Stimulated activated CD4-positive, alpha-beta T cell treated with anti-CD3 and anti-CD28 coated beads, Interleukin-1b, Interleukin-23, amount 100 ng/mL, for 24 hours (primary cell): ENCODE measurements around the gene C3orf22.
"Not testable (repeated sequence)": the region's sequence is repeated elsewhere in the genome, so short reads cannot be mapped to it uniquely, and the experiment has no call there.

Experiments
- DNase-seq, 4 experiments: peaks; one replicate each; pipeline ENCODE4 v3.0.0-alpha.2; 2020; ENCODE audit warnings: low read depth in 4 of 4, low spot score in 1 of 4

Gene C3orf22

DNA sequence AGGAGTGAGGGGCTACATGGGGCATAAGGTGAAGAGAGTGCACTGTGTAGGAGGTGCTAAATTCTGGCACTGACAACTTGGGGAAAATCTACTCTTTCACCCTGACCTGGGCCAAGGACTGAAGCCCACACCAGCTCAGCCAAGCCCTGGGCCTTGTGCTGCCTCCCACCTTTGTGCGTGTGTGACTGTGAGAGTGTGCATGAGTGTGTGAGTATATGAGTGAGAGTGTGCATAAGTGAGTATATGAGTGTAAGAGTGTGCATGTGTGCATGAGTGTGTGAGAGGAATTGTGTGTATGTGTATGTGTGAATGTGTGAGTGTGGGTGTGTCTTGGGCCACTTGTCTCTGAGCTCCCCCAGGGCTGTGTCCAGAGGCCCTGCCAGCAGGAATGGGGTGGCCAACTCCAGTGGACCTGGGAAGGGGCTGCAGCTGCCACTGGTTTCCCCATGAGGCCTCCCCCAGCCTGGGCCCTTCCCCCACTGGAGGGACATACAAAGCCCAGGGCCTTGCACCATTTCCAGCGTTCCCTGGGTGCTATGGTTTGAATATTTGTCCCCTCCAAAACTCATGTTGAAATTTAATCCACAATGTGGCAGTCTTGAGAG lies 15.2 kb downstream of the C3orf22 start:
- DNase-seq = no peak

DNA sequence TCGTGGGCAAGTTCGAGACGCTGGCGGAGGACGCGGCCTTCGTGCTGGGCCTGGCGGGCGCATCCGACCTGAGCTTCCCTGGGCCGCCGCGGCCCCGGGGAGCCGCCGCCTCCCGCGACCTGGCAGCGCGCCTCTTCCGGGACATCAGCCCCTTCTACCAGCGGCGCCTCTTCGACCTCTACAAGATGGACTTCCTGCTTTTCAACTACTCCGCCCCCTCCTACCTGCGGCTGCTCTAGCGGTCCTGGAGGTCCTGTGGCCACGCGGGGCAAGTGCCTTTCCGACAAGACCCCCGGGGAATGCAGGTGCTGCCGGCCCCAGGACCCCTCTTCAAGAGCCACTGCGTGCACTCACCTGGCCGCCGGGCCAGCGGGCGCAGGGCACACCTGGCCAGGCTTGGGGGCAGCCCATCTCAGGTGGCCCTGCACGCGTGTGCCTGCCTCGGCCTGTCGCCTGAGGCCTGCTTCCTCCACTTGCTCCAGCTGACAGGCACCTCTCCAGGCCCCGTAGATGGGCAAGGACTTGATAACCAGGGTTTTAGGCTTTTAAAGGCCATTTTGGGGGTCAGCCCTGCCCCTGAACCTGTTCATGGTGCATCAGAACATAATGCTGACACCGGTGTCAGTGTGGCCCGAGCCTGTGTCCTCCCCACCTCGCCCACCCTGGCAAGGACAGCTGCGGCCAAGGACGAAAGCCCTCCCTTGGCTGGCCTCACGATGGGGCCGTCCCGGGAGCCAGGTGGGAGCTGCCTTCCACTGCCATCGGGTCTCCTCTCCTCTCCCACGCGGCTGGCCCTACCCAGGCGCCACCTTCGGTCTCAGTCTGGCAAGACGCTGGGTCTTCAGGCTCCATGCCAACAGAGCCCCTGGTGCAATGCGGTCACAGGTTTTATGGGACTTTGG lies 16.1 kb downstream of the C3orf22 start:
- no peak for DNase-seq

DNA sequence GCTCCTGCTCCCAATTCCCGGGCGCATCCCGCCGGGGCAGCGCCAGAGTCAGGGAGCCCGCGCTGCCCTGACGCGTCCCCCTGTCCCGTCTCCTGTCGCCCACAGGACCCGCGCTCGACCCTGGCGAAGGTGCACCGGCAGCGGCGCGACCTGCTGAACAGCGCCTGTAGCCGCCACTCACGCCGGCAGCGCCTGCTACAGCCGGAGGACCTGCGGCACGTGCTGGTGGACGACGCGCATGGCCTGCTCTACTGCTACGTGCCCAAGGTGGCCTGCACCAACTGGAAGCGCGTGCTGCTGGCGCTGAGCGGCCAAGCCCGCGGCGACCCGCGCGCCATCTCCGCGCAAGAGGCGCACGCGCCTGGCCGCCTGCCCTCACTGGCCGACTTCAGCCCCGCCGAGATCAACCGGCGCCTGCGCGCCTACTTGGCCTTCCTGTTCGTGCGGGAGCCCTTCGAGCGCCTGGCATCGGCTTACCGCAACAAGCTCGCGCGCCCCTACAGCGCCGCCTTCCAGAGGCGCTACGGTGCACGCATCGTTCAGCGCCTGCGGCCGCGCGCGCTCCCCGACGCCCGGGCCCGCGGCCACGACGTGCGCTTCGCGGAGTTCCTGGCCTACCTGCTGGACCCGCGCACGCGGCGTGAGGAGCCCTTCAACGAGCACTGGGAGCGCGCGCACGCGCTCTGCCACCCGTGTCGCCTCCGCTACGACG lies 16.9 kb downstream of the C3orf22 start:
- no peak for DNase-seq

DNA sequence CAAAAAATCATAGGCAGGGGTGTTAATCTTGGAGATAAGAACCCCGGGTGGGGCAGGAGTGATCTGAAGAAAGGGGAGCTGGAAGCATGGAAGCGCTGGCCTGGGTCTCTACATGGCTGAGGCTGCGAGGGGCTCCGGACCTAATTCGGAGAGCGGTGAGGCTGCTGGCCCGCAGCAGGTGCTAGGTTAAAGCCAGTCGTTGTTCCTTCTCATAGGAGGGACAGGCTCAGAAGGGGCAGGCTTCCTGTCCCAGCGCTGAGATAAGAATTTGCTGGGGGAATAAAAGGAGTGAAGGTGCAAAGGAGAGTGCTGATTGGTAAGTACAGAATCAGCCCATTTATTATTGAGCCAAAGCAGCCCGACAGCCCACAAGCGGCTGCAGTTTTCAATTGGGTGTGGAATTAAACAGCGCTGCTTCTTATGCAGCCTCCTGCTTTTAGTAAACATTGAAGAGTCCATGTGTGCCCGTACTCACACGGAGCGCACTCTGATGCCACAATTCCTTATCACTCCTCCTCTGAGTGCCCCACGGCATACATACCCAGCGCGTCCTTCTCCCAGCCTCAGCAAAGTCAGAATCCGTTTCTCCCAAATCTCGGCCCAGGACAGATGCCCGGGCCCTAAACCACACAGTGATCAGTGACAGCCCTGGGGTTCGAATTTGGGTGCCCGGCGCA lies 17.6 kb downstream of the C3orf22 start:
- DNase-seq = no peak

DNA sequence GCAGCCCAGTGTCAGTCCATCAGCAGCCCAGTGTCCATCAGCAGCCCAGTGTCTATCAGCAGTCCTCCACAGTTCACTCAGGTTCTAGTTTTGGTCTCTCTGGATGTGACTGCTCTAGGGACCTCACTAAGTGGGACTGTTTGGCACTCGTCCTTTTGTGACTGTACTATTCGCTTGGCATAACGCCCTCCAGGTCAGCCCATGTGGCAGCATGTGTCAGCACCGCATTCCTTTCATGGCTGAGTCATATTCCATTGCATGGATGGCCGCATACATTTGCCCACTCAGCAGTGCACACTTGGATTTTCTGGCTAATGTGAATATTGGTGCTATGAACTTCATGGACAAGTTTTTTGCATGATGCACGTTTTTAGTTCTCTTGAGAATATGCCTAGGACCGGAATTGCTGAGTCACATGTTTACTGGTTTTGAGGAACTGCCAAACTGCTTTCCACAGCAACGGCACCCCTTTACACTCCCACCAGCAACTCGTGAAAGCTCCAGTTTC lies 18.3 kb downstream of the C3orf22 start:
- DNase-seq = no peak

DNA sequence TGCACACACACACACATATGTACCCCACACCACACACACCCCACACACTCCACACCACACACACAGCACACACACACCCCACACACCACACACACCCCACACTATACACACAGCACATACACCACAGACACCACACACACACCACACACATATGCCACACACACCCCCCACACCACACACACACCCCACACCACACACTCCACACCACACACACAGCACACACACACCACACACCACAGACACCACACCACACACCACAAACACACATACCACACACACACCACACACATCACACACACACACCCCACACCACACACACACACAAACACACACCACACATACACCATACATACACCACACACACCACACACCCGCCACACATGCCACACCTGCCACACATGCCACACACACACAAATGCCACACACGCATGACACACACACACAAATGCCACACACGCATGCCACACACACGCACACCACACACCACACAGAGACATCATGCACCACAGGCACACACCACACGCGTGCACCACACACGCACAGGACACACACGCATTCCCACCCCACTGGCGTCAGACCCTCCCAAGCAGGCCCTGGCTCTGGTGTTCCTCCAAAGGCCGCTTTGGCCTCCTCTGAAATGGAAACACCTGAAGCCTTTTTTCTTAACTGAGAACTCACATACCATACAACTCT lies 19.0 kb downstream of the C3orf22 start:
- no peak for DNase-seq

DNA sequence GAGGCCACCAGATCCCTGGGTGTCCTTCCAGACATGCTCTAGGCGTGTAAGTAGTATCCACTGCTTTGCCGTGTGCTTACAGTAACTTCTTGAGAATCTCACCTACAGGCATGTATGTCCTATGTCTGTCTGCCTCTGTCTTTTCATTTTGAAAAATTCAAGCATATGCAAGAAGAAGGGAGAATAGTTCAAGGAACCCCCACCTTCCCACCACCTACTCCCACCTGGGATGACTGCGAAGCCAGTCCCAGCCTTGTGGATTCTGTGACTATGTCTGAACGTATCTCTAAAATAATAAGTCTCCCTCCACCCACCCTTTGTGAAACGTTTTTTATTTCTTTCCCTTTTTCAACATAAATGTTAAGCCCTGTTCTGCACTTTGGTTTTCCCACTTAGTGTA lies 19.8 kb downstream of the C3orf22 start:
- no peak for DNase-seq

DNA sequence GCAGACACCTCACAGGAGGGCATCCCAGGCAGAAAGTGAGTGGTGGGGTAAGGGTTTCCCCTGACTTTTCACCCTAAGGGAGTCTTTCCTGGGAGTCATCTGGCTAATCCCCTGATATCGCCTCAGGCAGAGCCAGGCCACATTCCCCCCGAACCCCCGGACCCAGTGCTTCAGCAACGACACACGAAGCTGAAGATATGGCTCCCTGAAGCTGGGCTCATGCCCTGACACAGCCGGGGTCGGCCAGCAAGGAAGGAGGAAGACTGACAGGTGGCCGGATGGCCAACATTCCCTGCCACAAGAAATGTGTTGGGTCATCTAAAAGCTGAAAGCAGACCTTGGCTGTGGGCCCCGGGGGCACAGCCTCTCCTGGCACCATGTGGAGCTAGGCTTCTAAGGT lies 20.4 kb downstream of the C3orf22 start:
- no peak for DNase-seq

DNA sequence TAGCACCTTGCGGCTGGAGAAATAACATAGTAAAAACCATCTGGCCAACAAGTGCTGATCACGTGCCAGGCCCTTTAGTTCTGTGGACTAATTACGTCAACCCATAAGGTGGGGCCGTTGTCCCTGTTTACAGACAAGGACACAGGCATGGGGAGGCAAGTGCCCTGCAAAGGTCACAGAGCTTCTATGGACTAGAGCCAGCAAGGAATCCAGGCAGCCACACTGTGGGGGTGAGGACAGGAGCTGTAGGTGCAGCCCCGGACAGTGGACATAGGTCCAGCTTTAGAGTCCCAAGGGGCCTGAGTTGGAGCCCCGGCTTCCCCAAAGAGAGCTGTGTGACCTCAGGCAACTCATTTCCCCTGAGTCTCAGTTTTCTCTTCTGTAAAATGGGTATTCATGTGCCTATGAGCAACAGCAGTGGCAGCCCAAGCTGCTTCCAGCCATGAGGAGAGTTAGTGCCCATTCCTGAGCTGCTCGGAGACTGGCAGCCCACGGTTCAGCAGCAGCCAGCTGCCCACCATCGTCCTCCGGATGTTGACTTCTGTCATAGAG lies 20.9 kb downstream of the C3orf22 start:
- DNase-seq = no peak

DNA sequence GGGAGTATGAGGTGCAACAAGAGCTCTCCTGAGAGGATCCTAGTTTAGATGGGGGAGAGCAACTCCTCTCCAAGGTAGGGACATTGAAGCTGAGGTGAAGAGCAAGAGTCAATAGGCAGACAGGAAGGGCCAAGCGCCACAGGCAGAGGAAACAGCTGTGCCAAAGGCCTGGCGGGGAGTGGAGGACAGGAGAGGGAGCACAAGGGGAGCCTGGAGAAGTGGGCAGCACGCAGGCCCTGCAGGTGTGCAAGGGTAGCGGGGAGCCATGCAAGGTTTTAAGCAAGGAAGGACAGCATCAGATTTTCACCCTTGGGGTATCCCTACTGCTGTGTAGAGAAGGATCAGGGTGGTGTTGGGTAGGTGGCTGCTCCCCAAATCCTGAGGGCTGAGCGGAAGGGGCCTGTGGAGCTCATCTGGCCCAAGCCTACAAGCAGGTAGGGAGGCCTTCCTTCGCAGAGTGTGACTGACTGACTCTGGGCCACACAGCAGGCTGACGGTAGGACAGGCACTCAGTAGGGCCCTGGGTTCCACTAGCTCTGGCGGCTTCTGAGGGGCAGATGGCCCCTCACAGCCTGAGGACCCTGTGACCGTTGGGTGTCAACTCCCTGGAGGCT lies 21.5 kb downstream of the C3orf22 start:
- no peak for DNase-seq

DNA sequence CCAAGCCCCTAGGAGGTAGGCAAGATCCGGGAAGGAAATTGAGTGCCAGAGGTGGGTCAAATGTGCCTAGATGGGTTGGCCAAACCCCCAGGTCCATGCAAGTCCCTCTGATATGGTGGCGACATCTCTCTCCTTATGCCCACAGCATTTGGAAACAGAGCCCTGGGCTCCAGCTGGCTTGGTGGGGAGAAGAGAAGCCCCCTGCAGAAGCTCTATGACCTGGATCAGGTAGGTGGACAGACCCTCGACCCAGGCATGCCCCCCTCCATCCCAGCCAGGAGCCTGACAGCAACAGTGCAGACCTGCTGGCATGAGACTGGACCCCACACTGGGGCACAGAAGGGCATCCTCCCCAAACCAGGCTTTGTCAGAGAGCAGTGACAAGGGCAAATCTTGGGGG lies 22.6 kb downstream of the C3orf22 start:
- no peak for DNase-seq

DNA sequence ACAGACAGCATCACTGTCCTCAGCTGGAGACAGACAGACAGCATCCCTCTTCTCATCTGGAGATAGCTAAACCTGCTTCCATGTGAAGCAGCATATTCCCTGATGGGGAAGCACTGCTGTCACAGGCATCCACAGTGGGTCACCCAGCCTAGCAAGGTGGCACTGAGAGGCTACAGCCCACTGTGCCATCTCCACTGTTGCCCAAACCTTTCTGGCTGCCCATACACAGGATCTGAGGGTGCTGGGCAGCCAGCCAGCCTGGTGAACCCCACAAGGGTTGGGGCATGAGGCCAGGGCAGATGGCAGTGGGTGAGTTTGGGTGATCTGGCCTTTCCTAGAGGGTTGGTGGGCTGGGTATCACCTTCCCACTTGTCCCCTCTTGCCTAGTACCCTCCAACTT lies 23.1 kb downstream of the C3orf22 start:
- no peak for DNase-seq

DNA sequence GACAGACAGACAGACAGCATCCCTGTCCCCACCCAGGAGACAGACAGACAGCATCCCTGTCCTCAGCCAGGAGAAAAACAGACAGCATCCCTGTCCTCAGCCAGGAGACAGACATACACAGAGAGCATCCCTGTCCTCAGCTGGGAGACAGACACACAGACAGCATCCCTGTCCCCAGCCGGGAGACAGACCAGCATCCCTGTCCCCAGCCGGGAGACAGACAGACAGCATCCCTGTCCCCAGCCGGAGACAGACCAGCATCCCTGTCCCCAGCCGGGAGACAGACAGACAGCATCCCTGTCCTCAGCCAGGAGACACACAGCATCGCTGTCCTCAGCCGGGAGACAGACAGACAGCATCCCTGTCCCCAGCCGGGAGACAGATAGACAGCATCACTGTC lies 24.0 kb downstream of the C3orf22 start:
- not testable (repeated sequence) for DNase-seq

DNA sequence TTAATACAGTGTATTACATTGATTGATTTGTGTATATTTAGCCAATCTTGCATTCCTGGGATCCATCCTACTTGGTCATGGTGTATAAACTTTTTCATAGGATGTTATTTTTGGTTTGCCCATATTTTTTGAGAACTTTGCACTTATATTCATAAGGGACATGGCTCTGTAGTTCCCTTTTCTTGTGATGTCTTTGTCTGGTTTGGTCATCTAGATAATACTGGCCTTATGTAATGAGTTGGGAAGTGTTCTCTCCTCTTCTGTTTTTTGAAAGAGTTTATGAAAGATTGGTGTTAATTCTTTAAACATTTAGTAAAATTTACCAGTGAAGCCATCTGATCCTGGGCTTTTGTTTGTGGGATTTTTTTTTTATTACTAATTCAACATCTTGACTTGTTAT lies 25.2 kb downstream of the C3orf22 start:
- DNase-seq = no peak

DNA sequence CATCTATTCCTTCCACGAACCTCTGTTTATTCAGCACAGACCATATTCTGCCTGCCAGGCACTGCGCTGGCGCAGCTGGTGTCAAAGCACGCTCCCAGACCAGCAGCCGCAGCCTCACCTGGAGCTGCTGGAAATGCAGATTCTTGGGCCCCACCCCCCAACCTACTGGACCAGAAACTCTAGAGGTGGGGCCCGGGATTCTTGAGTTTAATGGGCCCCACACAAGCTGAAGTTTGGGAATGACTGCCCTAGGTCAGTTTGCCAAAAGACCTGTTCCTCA lies 27.7 kb downstream of the C3orf22 start:
- no peak for DNase-seq

DNA sequence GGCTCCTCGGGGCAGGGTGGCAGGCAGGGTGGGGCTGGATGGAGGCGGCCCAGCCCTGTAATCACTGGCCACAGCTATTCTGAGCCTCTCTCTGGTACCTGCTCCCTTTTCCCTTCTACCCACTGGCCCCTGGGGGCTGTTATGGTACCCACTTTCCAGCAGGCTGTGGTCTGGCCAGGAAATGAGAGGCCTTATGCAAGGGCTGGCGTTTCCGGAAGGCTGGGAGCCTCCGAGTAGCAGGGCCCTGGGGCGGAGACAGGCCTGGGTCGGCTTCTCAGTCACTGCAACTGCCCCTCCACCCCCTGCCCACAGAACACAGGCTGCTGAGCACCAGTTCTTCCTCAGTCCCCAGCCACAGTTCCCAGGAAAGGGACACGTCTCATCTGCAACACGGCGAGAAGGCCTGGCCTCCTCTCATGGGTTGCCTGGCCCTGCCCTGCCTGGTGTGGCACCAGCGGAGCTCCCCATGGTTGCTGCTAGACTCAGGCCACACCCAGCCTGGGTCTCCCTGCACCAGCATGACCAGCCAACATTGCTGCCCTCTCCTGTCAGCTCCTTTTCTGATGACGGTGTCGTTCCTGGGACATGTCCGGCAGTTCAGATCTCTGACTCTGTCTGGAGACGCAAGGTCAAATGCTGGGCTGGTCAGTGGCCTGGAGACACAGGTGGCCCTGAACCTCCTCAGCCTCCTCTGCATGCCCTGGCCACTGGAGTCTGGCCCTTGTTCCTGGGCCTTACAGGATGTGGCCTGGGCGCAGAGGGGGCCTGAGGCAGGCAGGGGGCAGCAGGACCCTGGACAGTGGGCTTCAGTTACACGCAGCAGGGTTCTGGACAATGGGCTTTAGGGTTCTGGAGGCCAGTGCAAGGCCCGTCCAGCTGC lies 28.3 kb downstream of the C3orf22 start:
- DNase-seq = no peak

DNA sequence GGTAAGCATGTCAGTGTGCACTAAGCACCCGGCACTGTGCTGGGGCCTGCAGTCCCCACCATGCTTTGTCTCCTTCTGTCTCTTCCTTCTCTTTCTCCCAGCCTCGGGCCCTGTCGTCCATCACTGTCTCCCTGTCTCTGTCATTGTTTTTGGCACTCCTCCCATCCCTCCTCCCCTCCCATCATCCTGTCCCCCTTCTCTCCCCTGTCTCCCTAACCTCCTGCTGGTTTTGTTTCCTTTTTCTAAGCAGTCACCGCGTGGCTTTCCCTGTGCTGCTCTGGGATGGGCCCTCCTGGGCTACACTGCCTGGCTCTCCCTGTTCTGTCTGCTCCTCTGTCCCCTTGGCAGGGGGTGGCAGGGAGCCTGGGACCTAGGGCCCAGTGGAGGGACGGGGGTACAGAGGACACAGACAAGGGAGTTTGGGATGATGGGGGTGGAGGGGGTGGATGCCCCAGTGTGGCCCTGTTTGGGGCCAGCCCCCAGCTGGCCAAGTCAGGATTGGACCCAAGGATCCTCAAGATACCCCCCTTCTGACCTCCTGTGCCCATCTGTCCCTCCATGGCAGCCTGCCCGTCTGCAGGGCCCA lies 29.1 kb downstream of the C3orf22 start:
- no peak for DNase-seq

DNA sequence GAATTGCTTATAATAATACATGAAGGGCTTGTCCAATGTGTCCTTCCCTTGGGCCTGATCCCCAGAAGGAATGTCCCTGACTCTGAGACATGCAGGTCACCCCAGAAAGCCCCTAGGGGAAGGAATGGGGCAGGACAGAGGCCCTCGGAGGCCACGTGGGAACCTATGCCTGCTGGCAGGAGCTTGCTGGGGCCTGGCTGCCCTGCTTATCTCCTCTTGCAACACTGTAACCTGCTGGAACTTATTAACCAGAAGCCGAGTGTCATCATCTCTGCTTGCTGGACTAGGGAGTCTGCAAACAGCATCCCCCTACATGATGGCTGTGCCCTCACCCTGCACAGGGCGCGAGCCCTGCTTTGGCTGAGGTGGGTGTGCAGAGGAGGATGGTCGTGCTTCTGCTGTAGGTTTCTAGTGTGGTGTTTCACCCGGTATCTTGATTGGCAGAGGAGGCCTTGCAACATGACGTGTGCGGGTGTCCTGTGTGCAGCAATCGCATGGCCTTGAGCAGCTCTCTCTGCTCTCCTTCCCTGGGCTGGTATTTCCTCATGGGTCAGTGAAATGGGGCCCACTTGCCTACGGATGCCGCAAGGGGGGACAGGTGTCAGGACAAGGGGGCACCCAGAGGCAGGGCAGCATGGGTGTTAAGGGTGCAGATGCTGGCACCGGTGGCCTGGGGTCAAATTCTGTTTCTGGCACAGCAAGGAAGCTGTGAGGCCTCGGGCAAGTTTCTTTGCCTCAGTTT lies 29.8 kb downstream of the C3orf22 start:
- DNase-seq = no peak
